Cardiac fibroblast (primary cell): ENCODE measurements around the gene ANKRD28.
A peak's percentile ranks its signal among the peaks of the same experiment; 100 is the strongest.

ENCODE experiments used
- DNase-seq, 2 donors: peaks; one replicate each; pipeline versions ENCODE4 v3.0.0 to v3.0.0-alpha.2; 2010; ENCODE audit warnings: low read depth in 2 of 2
- H3K4me3 ChIP-seq, 2 donors: replicated peaks in 1 of 2; 1 replicate in 1 of 2; 2 replicates in 1 of 2; pipeline ENCODE4 v1.5.1; 2011; ENCODE audit warnings: low read depth in 2 of 2, low read length in 2 of 2, mild to moderate bottlenecking in 2 of 2, moderate library complexity in 1 of 2
- CTCF ChIP-seq: IDR thresholded peaks from one replicate; pipeline ENCODE4 v1.5.1; 2011; ENCODE audit warnings: low read depth, mild to moderate bottlenecking, low read length, inconsistent platforms

ANKRD28 gene

DNA sequence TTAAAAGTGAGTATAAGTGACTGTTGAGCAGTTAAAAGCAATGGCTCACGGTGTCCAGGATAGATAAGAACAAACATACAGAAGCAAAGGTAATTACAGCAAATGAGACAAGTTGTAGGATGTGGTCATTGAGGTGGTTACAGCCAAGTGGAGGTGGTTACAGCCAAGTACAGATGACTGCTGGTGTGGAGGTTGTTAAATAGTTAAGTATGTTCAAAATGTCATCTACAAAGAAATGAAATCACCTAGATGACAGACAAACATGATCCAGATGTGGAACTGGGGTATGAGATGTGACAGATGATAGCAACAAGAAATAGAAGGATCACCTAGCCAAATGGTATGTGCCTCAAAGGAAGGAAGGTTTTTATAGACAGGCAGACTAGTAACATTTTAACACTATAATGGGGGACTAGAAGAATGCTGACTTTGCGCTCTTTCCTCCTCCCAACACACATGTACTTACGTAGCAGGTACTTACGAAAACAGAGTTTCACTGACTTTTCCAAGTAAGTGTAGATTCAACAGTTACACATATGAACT is 6.8 kb upstream of the ANKRD28 start:
- DNase-seq = no peak
- TF ChIP-seq CTCF = no peak
- no peak overlapping the region for H3K4me3 ChIP-seq

DNA sequence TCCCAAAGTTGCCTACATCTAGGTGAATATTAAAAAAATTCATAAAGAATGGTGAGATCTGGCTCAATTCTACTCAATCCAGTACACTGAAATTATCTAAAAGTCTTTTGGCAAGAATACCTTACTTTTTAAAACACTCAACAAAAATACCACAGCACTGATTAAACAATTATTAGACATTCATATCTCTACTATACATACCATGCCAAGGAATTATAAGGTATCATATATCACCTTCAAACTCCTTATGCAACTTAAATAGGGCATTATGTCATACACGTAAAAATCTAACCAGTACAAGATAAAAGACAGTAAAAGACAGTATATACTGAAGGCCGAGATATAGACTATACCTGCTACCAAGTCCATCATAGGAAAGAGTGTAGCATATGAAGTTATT is 6.1 kb upstream of the ANKRD28 start:
- H3K4me3 ChIP-seq = no peak overlapping the region
- DNase-seq = no peak
- no peak for TF ChIP-seq CTCF

- DNase-seq = no peak
- no peak overlapping the region for H3K4me3 ChIP-seq
Measured at GRCh38 chr3:15801298-15801697, 3.5 kb upstream of the ANKRD28 start.

GRCh38 chr3:15800780-15801179 is 3.0 kb upstream of the ANKRD28 start:
- peak in 1 of 2 donors; percentile 34 for DNase-seq
- no peak for TF ChIP-seq CTCF
- no peak overlapping the region for H3K4me3 ChIP-seq

More at GRCh38 chr3:15801298-15801697, 3.5 kb upstream of the ANKRD28 start:
- TF ChIP-seq CTCF = no peak

DNA sequence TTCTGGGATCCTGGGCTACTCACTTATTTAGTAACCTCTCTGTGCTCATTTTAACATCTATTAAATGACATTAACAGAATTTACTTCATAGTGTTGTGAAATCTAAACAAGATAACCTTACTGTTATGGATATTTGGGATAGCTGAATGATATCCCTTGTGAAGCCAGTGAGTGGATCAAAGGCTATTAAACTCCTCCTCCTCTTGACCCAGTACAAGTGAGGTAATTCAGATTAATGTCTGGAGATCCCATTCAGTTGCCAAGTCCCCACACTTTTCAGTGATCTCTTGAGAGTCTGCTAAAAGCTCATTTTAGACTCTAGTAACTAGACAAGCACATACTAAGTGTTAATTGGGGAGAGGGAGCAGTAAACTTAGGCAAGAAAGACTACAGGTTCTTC is 2.5 kb upstream of the ANKRD28 start:
- TF ChIP-seq CTCF = no peak
- H3K4me3 ChIP-seq = no peak overlapping the region
- no peak for DNase-seq

GRCh38 chr3:15798533-15799245 is 910 bp upstream of the ANKRD28 start:
- TF ChIP-seq CTCF = no peak
- no peak for DNase-seq
- no peak overlapping the region for H3K4me3 ChIP-seq
